Testis (tissue), 3 donors: Measurements from ENCODE around the gene C3orf20. TPM values are rescaled to one million over a fixed set of nuclear protein-coding genes. Genes with fewer than 3 reads are reported as not detected.

ENCODE experiments used
- DNase-seq: peaks from one replicate; pipeline ENCODE4 v3.0.0-alpha.2; 2019
- H3K27ac ChIP-seq, 2 donors: fragments of 200-600 bp; sonication (generic); one replicate each; pipeline ENCODE4 v1.5.1; 2019
- H3K27me3 ChIP-seq: fragments of 200-600 bp; sonication (generic); one replicate; pipeline ENCODE4 v1.5.1; 2019
- H3K36me3 ChIP-seq: fragments of 200-600 bp; sonication (generic); one replicate; pipeline ENCODE4 v1.5.1; 2017; ENCODE audit warnings: low read depth; ENCODE audit errors: missing control alignments
- H3K4me1 ChIP-seq: fragments of 200-600 bp; sonication (generic); one replicate; pipeline ENCODE4 v1.5.1; 2019
- H3K4me3 ChIP-seq, 2 donors: fragments of 200-600 bp; sonication (generic); one replicate each; pipeline ENCODE4 v1.5.1; 2017 to 2019
- H3K9me3 ChIP-seq: fragments of 200-600 bp; sonication (generic); one replicate; pipeline ENCODE4 v1.5.1; 2017
- CTCF ChIP-seq, 3 experiments: fragments of 450-650 bp in 2 of 3; fragments of 200-600 bp in 1 of 3; sonication (generic) in 1 of 3; IDR thresholded peaks; one replicate each; pipeline ENCODE4 v1.5.1; 2016 to 2019; ENCODE audit warnings: antibody characterized with exemption in 3 of 3, mild to moderate bottlenecking in 2 of 3, moderate library complexity in 1 of 3
- POLR2A ChIP-seq: fragments of 450-650 bp; IDR thresholded peaks from one replicate; pipeline ENCODE4 v1.6.1; 2017; ENCODE audit warnings: antibody characterized with exemption, mild to moderate bottlenecking, moderate library complexity
- WGBS, 2 donors: methylation state at CpG; one replicate each; pipeline ENCODE4 v1.1.5; 2018; 5-methylcytosine and 5-hydroxymethylcytosine counted together
- intact Hi-C: fragments of 100-400 bp; cut with DNase I; formaldehyde crosslinking; loops from one replicate; pipeline ENCODE4 v1.15.1; 2023; ENCODE audit warnings: low total_unique reads
- polyA plus RNA-seq: library from polyadenylated mRNA; stranded (reverse); fragments of 350-450 nt; fragmentation: Illumina TruSeq; extraction: RNeasy Lipid Tissue Mini Kit (QIAGEN cat#74804); gene quantifications from one replicate; pipeline ENCODE4 v1.2.3, GENCODE V29; 2014; ENCODE audit warnings: low read depth, low replicate concordance; ENCODE audit not compliant: insufficient read depth
- total RNA-seq, 2 donors: library from RNA; depleted of rRNA; stranded (reverse); fragments of >200 nt; gene quantifications; one replicate each; pipeline ENCODE4 v1.2.3, GENCODE V29; 2016

The C3orf20 gene
- total and polyA plus RNA-seq, 3 donors from 2014 or later: 3.8 to 16.5 (median 11.0) TPM

DNA sequence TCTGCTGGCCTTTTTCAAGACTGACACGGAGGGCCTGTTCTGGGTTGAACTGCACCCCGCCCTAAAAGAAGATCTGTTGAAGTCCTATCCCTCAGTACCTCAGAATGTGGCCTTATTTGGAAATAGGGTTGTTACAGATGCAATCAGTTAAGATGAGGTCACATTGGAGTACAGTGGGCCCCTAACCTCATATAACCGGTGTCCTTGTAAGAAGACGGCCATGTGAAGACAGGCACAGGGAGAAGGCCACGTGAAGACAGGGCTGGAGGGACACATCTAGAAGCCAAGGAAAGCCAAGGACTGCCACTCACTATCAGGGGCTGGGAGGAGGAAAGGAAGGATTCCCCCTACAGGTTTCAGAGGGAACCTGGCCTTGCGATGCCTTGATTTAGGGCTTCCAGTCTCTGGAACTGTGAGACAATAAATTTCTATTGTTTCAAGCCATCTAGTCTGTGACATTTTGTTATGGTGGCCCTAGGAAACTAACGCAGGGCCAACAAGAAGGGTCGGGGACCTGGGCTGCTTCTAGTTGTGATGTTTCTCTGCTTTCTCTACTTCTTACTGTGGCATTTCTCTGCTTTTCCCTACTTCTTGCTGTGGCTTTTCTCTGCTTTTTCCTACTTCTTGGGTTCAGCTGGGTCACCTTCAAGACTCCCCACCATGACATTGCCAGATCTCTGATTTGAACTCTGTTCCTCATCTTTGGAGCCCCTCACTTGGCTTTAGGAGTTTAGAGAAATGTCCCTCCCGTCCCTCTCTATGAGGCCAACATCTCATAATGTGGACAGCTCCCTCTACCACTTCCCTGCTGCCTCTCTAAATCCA, 28.1 kb upstream of the C3orf20 start:
- Histone ChIP-seq H3K36me3 (no peaks in the 10 kb centered on the region), H3K4me3 (no peak overlapping the region), H3K27me3 (no peaks in the 10 kb centered on the region), H3K9me3 (no peaks in the 10 kb centered on the region), H3K4me1 (peaks cover 6% of the 10 kb centered on the region), H3K27ac (no peak overlapping the region)
- TF ChIP-seq CTCF (IDR thresholded peaks at IDR 0.05): no peak
- intact Hi-C loops: no loop called here
- 68 to 81% methylated on average over 8 to 9 of the region's 9 CpGs for WGBS, 2 donors
- no peak for DNase-seq

DNA sequence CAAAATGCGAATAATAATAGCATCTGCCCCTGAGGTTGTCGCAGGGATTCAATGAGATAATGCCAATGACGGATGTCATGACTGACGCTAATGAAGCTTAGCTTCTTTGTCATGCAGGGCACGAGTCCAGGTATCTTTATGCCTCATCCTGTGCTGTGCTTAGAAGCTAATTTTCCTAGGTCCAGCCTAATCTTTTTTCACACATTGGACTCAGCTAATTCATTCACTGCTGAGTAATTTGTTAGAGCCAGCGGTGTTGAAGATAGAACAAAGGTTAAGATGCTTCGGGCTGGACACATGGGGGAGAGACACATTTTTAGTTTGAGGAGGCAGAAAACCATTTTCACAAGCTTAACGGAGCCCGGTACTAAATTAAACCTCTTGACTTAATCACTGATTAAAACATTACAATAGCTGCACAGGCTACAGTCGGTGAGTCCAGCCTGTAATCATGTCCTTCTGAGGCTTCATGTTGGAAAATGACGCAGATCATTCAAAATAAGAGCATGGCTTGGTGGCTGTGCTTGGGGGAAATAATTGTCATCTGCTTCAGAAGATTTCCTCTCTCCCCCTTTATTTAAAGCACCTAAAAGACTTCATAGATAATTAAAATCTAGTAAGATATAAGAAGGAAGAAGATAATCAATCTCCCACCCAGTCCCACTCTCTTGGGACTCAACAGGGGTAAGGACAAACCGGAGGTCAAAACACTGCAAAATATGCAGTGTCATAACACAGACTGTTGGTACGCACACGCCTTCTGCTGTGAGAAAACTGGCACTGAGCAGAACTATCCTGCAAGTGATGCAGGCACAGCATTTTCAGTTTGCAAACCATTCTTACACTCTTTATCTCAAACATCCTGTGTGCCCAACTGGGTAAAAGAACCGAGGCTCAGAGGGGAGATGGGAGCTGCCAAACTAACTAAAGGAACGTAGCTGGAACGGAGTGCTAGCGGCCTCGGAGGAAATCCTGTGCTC, 26.7 kb upstream of the C3orf20 start:
- intact Hi-C loops: no loop called here
- TF ChIP-seq CTCF (IDR thresholded peaks at IDR 0.05) (no peak), POLR2A (no peak)
- H3K27me3 ChIP-seq: no peaks in the 10 kb centered on the region
- peaks cover 17% of the 10 kb centered on the region for H3K4me1 ChIP-seq
- no peak for DNase-seq
- H3K9me3 ChIP-seq: no peaks in the 10 kb centered on the region
- no peaks in the 10 kb centered on the region for H3K36me3 ChIP-seq
- H3K4me3 ChIP-seq: no peak overlapping the region
- H3K27ac ChIP-seq: no peak overlapping the region
- WGBS, 2 donors: 67 to 69% methylated on average over 19 of the region's 19 CpGs

DNA sequence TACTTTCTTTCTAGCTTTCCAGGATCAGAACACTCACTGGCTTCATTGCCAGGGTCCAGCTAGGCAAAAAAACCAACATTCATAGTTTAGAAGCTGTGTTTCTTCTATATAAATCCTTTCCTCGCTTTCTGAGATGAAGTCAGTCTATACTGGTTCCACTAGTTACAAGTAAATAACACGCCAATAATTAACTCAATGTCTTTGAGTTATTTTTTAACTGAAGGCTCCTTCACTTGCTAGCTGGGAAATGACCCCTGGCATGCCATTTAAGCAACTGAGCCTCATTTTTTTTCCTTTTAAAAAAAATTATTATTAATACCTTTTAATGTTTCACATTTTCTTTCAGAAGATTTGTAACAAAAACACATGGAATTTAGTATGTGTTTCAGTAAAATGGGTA, 25.5 kb upstream of the C3orf20 start:
- no peak for DNase-seq
- H3K36me3 ChIP-seq: no peaks in the 10 kb centered on the region
- H3K27ac ChIP-seq: no peak overlapping the region
- TF ChIP-seq POLR2A (no peak), CTCF (IDR thresholded peaks at IDR 0.05) (no peak)
- no peaks in the 10 kb centered on the region for H3K27me3 ChIP-seq
- WGBS, 2 donors: 78 to 92% methylated on average over 2 of the region's 2 CpGs
- no peak overlapping the region for H3K4me3 ChIP-seq
- no peaks in the 10 kb centered on the region for H3K9me3 ChIP-seq
- intact Hi-C loops: no loop called here
- H3K4me1 ChIP-seq: peaks cover 26% of the 10 kb centered on the region

DNA sequence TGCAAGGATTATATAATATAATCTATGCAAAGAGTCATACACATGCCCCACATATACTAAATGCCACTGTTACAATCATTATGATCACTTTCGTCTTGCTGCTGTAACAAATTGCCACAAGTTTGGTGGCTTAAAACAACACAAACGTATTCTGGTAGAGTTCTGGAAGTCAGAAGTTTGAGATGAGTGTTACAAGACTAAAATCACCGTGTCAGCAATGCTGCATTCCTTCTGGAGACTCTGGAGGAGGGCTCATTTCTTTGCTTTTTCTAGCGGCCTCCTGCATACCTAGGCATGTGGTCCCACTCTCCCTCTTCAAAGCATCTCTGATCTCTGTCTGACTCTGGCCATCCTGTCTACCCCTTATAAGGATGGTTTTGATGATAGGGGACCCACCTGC, 24.7 kb upstream of the C3orf20 start:
- no peak for DNase-seq
- intact Hi-C loops: no loop called here
- TF ChIP-seq POLR2A (no peak), CTCF (IDR thresholded peaks at IDR 0.05) (no peak)
- Histone ChIP-seq H3K27me3 (no peaks in the 10 kb centered on the region), H3K4me1 (peaks cover 26% of the 10 kb centered on the region), H3K27ac (no peak overlapping the region), H3K36me3 (no peaks in the 10 kb centered on the region), H3K9me3 (no peaks in the 10 kb centered on the region), H3K4me3 (peak overlapping the region in 1 of 2 donors; percentile 81)
- 59 to 68% methylated on average over 4 of the region's 4 CpGs for WGBS, 2 donors
